SU-DHL-6 (cell line): ENCODE data around the gene CLDN1.

ENCODE experiments used
- CTCF ChIP-seq: fragments of 200-600 bp; sonication (generic); IDR thresholded peaks from one replicate; pipeline ENCODE4 v1.5.1; 2017; ENCODE audit warnings: antibody characterized with exemption, mild to moderate bottlenecking, low read length, moderate library complexity; ENCODE audit not compliant: insufficient read depth, poor library complexity, severe bottlenecking
- EZH2phosphoT487 ChIP-seq: fragments of 200-600 bp; sonication (generic), shearing (Covaris generic); conservative IDR thresholded peaks from 2 replicates; pipeline ENCODE4 v1.6.1; 2018; ENCODE audit warnings: mild to moderate bottlenecking, antibody characterized with exemption, low read length, moderate library complexity, mixed read lengths

DNA sequence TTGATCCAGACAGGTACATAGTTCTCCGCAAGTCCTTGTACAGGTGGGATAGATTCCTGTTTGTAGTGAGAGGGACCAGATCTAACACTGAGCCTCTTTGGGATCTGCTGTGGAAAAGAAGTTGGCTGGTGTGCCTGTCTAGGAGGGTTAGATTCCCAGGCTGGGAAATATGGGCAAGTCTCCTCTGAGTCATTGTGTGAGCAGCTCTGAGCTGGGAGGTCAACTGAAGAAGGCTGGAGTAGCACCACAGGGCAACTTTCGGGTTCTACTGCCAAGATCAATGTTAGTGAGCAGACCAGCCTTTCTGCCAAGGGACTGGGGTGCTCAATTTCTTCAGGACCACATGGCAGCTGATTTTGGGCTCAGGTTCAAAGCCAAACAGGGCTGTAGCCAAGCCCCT, 33.4 kb downstream of the CLDN1 start:
- no peak for TF ChIP-seq CTCF
- no peak for TF ChIP-seq EZH2phosphoT487
